Sigmoid colon (tissue), 7 donors: ENCODE results near the gene TMEM94. TPM values are rescaled to one million over a fixed set of nuclear protein-coding genes. Genes with fewer than 3 reads are reported as not detected.

Experiments used
- DNase-seq: peaks from one replicate; pipeline ENCODE4 v3.0.0-alpha.2; 2019
- H3K27ac ChIP-seq, 4 donors: fragments of 200-600 bp; sonication (generic); one replicate each; pipeline ENCODE4 v1.5.1; 2016 to 2019; ENCODE audit warnings: mild to moderate bottlenecking in 1 of 4
- H3K27me3 ChIP-seq, 3 donors: fragments of 200-600 bp; sonication (generic); one replicate each; pipeline ENCODE4 v1.5.1; 2019; ENCODE audit warnings: mild to moderate bottlenecking in 1 of 3
- H3K36me3 ChIP-seq, 4 donors: fragments of 200-600 bp; sonication (generic); one replicate each; pipeline ENCODE4 v1.5.1; 2016 to 2019
- H3K4me1 ChIP-seq, 4 donors: fragments of 200-600 bp; sonication (generic); one replicate each; pipeline ENCODE4 v1.5.1; 2017 to 2019
- H3K4me3 ChIP-seq, 4 donors: fragments of 200-600 bp; sonication (generic); one replicate each; pipeline ENCODE4 v1.5.1; 2017 to 2019; ENCODE audit warnings: mild to moderate bottlenecking in 2 of 4, moderate library complexity in 1 of 4
- H3K9me3 ChIP-seq, 4 donors: fragments of 200-600 bp in 3 of 4; sonication (generic) in 3 of 4; one replicate each; pipeline versions ENCODE4 v1.5.1 to v1.6.1; 2013 to 2019
- CTCF ChIP-seq, 4 experiments: fragments of 450-650 bp in 3 of 4; fragments of 200-600 bp in 1 of 4; IDR thresholded peaks; one replicate each; pipeline ENCODE4 v1.5.1; 2016 to 2019; ENCODE audit warnings: antibody characterized with exemption in 4 of 4, mild to moderate bottlenecking in 3 of 4, moderate library complexity in 2 of 4
- EP300 ChIP-seq, 4 donors: sonication (generic); formaldehyde crosslinking; IDR thresholded peaks; one replicate each; pipeline ENCODE4 v1.6.1; 2017; ENCODE audit warnings: antibody characterized with exemption in 4 of 4
- POLR2A ChIP-seq, 2 donors: fragments of 450-650 bp; IDR thresholded peaks; one replicate each; pipeline ENCODE4 v1.6.1; 2016; ENCODE audit warnings: antibody characterized with exemption in 2 of 2, mild to moderate bottlenecking in 2 of 2, moderate library complexity in 2 of 2
- POLR2AphosphoS5 ChIP-seq, 4 donors: sonication (generic); formaldehyde crosslinking; IDR thresholded peaks; one replicate each; pipeline ENCODE4 v1.6.1; 2017; ENCODE audit warnings: antibody characterized with exemption in 4 of 4
- WGBS, 2 donors: extraction: QIAGEN DNeasy Blood & Tissue Kit; methylation state at CpG; one replicate each; pipeline ENCODE4 v1.1.7; 2013; 5-methylcytosine and 5-hydroxymethylcytosine counted together
- intact Hi-C: fragments of 100-400 bp; cut with DNase I; formaldehyde crosslinking; loops from one replicate; pipeline ENCODE4 v1.15.1; 2023
- polyA plus RNA-seq, 3 donors: library from polyadenylated mRNA; stranded (reverse); fragments of 200-250 nt; gene quantifications; one replicate each; pipeline ENCODE4 v1.2.3, GENCODE V29; 2013
- total RNA-seq, 4 donors: library from RNA; depleted of rRNA; stranded (reverse); fragments of >200 nt; gene quantifications; one replicate each; pipeline ENCODE4 v1.1.0, GENCODE V29; 2016
- donor health status: healthy with polysubstance abuse.
- donor health status: Bipolar disorder and iron deficiency.
- donor health status: healthy.

TMEM94 gene
- total RNA-seq (10 to 100 TPM; 15.3 to 74.8 (median 32.4) TPM), polyA plus RNA-seq (10 to 100 TPM in 2 of 3 donors, 1 to 10 TPM in 1; 6.2 to 70.4 (median 22.8) TPM)

- intact Hi-C loops = loop anchor here (1.0 to 2.0 kb wide), 2 partner anchors 12 to 58 kb away; partner anchors contain the start of gene CASKIN2
- Histone ChIP-seq H3K9me3 (no peaks in the 10 kb centered on the region), H3K27me3 (no peaks in the 10 kb centered on the region), H3K4me3 (peak within 1 kb of the TSS; percentile 69 to 86 (median 78)), H3K36me3 (no peaks in the 10 kb centered on the region), H3K27ac (peak within 1 kb of the TSS; percentile 85 to 91 (median 88)), H3K4me1 (peaks cover 0 to 28% (median 21%) of the 10 kb centered on the region in 4 donors)
- peak; percentile 99 for DNase-seq
- WGBS, 2 donors = 0 to 1% methylated on average over 33 of the region's 33 CpGs
- TF ChIP-seq POLR2AphosphoS5 (IDR thresholded peaks at IDR 0.05) (peak; percentile 41 to 82 (median 76)), EP300 (IDR thresholded peaks at IDR 0.05) (no peak), POLR2A (IDR thresholded peaks at IDR 0.05) (peak in 1 of 2 donors; percentile 34)
These were observed at the start of gene TMEM94 for GRCh38 chr17:75456417-75457046. TSS of gene TMEM94 (plus strand) at chr17:75456635. CDS start at chr17:75471906, 15,271 bp downstream.

- 96 to 97% methylated on average over 2 of the region's 2 CpGs for WGBS, 2 donors
- intact Hi-C loops = loop anchor here (5.0 kb wide), 2 partner anchors 136 to 179 kb away; partner anchors contain the start of genes MIF4GD and MYO15B
These were observed 48.6 kb upstream of the TMEM94 start for GRCh38 chr17:75407655-75408352.

GRCh38 chr17:75410141-75410540 is 46.3 kb upstream of the TMEM94 start:
- H3K27me3 ChIP-seq = no peaks in the 10 kb centered on the region
- H3K4me3 ChIP-seq = no peak overlapping the region
- TF ChIP-seq POLR2AphosphoS5 (IDR thresholded peaks at IDR 0.05) (no peak), EP300 (IDR thresholded peaks at IDR 0.05) (no peak), CTCF (IDR thresholded peaks at IDR 0.05) (no peak), POLR2A (IDR thresholded peaks at IDR 0.05) (no peak)
- intact Hi-C loops = no loop called here
- no peak for DNase-seq
- WGBS, 2 donors = 82 to 88% methylated on average over 4 of the region's 4 CpGs
- H3K36me3 ChIP-seq = no peaks in the 10 kb centered on the region
- no peak overlapping the region for H3K27ac ChIP-seq
- peaks cover 0 to 15% (median 11%) of the 10 kb centered on the region in 4 donors for H3K4me1 ChIP-seq
- no peaks in the 10 kb centered on the region for H3K9me3 ChIP-seq

More at GRCh38 chr17:75407655-75408352, 48.6 kb upstream of the TMEM94 start:
- H3K4me1 ChIP-seq = peaks cover 0 to 32% (median 23%) of the 10 kb centered on the region in 4 donors
- TF ChIP-seq EP300 (IDR thresholded peaks at IDR 0.05) (no peak), POLR2A (IDR thresholded peaks at IDR 0.05) (no peak), CTCF (IDR thresholded peaks at IDR 0.05) (no peak), POLR2AphosphoS5 (IDR thresholded peaks at IDR 0.05) (no peak)
- no peaks in the 10 kb centered on the region for H3K36me3 ChIP-seq
- H3K4me3 ChIP-seq = no peak overlapping the region
- no peak for DNase-seq
- no peaks in the 10 kb centered on the region for H3K9me3 ChIP-seq
- no peak overlapping the region for H3K27ac ChIP-seq
- H3K27me3 ChIP-seq = no peaks in the 10 kb centered on the region

GRCh38 chr17:75411328-75412067 is 44.9 kb upstream of the TMEM94 start:
- TF ChIP-seq POLR2A (IDR thresholded peaks at IDR 0.05) = no peak
- TF ChIP-seq CTCF (IDR thresholded peaks at IDR 0.05) = no peak
- no peak for TF ChIP-seq EP300 (IDR thresholded peaks at IDR 0.05)
- TF ChIP-seq POLR2AphosphoS5 (IDR thresholded peaks at IDR 0.05) = no peak
- Histone ChIP-seq H3K9me3 (no peaks in the 10 kb centered on the region), H3K4me3 (no peak overlapping the region), H3K27ac (no peak overlapping the region), H3K27me3 (no peaks in the 10 kb centered on the region), H3K36me3 (no peaks in the 10 kb centered on the region), H3K4me1 (peaks cover 0 to 12% (median 5%) of the 10 kb centered on the region in 4 donors)
- whole genome bisulfite sequencing, 2 donors = 86 to 91% methylated on average over 5 of the region's 5 CpGs
- intact Hi-C loops = loop anchor here (1.0 kb wide), 1 partner anchor 88 kb away; no protein-coding TSS in a partner anchor
- DNase-seq = no peak
